DOHH2 (cell line): ENCODE measurements around the gene ITGA2B.

Source experiments
- CTCF ChIP-seq: fragments of 200-600 bp; sonication (generic); IDR thresholded peaks from one replicate; pipeline ENCODE4 v1.5.1; 2014; ENCODE audit warnings: antibody characterized with exemption, mild to moderate bottlenecking, low read depth, low read length; ENCODE audit not compliant: poor library complexity, severe bottlenecking
- EZH2phosphoT487 ChIP-seq: fragments of 200-600 bp; sonication (generic); IDR thresholded peaks from 2 replicates; pipeline ENCODE4 v1.6.1; 2017; ENCODE audit warnings: borderline replicate concordance, mild to moderate bottlenecking, antibody characterized with exemption, low read length, moderate library complexity, mixed read lengths

DNA sequence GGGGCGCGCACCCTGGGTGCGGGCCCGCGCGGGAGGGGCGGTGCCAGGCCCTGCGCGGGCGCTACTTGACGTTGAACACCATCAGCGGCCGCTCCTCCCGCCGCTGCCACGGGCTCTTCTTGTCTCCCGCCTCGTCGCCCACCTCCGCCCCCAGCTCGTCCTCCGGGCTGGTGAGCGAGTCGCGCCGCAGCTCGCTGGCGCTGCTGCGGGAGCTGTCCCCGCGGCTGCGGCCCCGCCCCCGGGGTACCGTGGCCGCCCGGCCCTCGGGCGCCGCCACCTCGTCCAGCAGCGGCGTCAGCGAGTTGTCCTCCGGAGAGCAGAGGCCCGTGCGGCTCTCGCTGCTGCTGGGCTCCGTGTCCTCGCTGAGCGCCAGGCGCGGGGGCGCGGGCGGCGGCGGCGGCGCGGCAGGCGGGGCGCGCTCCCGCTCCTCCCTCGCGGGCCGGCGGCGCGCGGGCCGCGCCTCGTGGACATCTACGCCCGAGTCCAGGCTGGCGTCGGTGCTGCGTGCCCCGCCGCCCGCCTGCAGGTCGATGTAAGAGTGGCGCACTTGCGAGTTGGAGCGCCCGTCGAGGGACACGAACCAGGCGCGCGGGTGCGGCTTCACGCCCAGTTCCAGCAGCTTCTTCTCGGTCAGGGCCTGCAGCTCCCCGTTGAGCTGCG, 35.6 kb downstream of the ITGA2B start:
- no peak for TF ChIP-seq CTCF
- TF ChIP-seq EZH2phosphoT487, result no peak
